ENCODE results near the gene GNG12. TPM values are rescaled to one million over a fixed set of nuclear protein-coding genes. Genes with fewer than 3 reads are reported as not detected.

GNG12 gene
- total RNA-seq, 1 experiment from 2014 or later: 14.3 TPM

GRCh38 chr1:67753776-67754525, 79.3 kb downstream of the GNG12 start:
- WGBS (ENCODE audit: extremely low coverage, insufficient read length, low lambda C conversion rate): no CpG with 5 or more reads among the region's 17 CpGs
- H3K27me3 Mint-ChIP-seq (ENCODE audit: low read depth): no peaks in the 10 kb centered on the region
- H3K36me3 Mint-ChIP-seq (ENCODE audit: insufficient read depth in 1 of 3, low read depth in 3 of 3): no peaks in the 10 kb centered on the region
- no peak for DNase-seq
- Histone ChIP-seq H3K27me3 (ENCODE audit: insufficient read depth, low read length) (no peaks in the 10 kb centered on the region), H2BK120ac (ENCODE audit: low read depth, low read length, poor library complexity, severe bottlenecking) (no peak overlapping the region), H2AFZ (ENCODE audit: low read length) (no peak overlapping the region), H4K8ac (replicated peaks; ENCODE audit: insufficient read length, low read depth, low read length) (no peak overlapping the region), H3K23me2 (ENCODE audit: insufficient read length, low read depth, low read length, poor library complexity, severe bottlenecking) (no peaks in the 10 kb centered on the region), H3K4me1 (ENCODE audit: insufficient read depth, low read length) (peaks cover 9% of the 10 kb centered on the region), H3K4ac (ENCODE audit: low read depth, low read length) (no peak overlapping the region), H3K9me3 (ENCODE audit: control insufficient read depth, low read depth, low read length) (no peaks in the 10 kb centered on the region), H2BK20ac (ENCODE audit: low read depth, low read length, poor library complexity, severe bottlenecking) (no peak overlapping the region), H4K91ac (ENCODE audit: insufficient read length, low read depth, low read length) (no peak overlapping the region), H2AK5ac (ENCODE audit: insufficient read length, low read length) (no peak overlapping the region), H3K23ac (ENCODE audit: insufficient read length, low read depth, low read length) (no peak overlapping the region), H2BK5ac (ENCODE audit: insufficient read length, low read length) (no peak overlapping the region), H3K4me2 (ENCODE audit: insufficient read depth, insufficient read length, low read length) (no peak overlapping the region), H3K14ac (ENCODE audit: insufficient read depth, low read length) (no peak overlapping the region), H3K79me1 (ENCODE audit: insufficient read depth, low read depth, low read length, poor library complexity, severe bottlenecking) (no peaks in the 10 kb centered on the region), H2BK12ac (ENCODE audit: insufficient read length, low read depth, low read length) (no peak overlapping the region), H3K9ac (ENCODE audit: extremely low read depth, insufficient read length, low read length) (no peak overlapping the region), H4K20me1 (ENCODE audit: control insufficient read depth, insufficient read depth, insufficient read length) (no peaks in the 10 kb centered on the region), H3K18ac (ENCODE audit: insufficient read length, low read depth, low read length) (no peak overlapping the region), H2BK15ac (ENCODE audit: low read depth, low read length) (no peak overlapping the region), H4K5ac (ENCODE audit: insufficient read length, low read depth, low read length) (no peak overlapping the region), H3K27ac (ENCODE audit: insufficient read length, low read depth, low read length) (no peak overlapping the region), H3K56ac (ENCODE audit: insufficient read length, low read depth, low read length) (no peak overlapping the region), H3K79me2 (ENCODE audit: insufficient read depth, low read length) (no peaks in the 10 kb centered on the region), H3T11ph (ENCODE audit: low read length) (no peak overlapping the region)
- no peak for TF ChIP-seq CTCF (conservative IDR thresholded peaks at IDR 0.05)
- peak overlapping the region in 1 of 3 experiments; percentile 23; a peak in 1 of 7 replicates for H3K27ac Mint-ChIP-seq
- no peaks in the 10 kb centered on the region; a peak in 1 of 5 replicates for H3K9me3 Mint-ChIP-seq
- H3K4me1 Mint-ChIP-seq: peaks cover 36 to 42% of the 10 kb centered on the region in 2 experiments
- H3K4me3 Mint-ChIP-seq: no peak overlapping the region

Measured in H9 (cell line).